Skeletal muscle cell (primary cell): ENCODE measurements around the gene UBE2K.
"Not testable (repeated sequence)": the region's sequence is repeated elsewhere in the genome, so short reads cannot be mapped to it uniquely, and the experiment has no call there.

Experiments used
- DNase-seq: peaks from one replicate; pipeline ENCODE4 v3.0.0-alpha.2; 2010; ENCODE audit warnings: low read depth
- H3K4me3 ChIP-seq: 2 replicates; pipeline ENCODE4 v1.5.1; 2011; ENCODE audit warnings: low read depth, mild to moderate bottlenecking, control low read depth, low read length, moderate library complexity

Gene UBE2K

DNA sequence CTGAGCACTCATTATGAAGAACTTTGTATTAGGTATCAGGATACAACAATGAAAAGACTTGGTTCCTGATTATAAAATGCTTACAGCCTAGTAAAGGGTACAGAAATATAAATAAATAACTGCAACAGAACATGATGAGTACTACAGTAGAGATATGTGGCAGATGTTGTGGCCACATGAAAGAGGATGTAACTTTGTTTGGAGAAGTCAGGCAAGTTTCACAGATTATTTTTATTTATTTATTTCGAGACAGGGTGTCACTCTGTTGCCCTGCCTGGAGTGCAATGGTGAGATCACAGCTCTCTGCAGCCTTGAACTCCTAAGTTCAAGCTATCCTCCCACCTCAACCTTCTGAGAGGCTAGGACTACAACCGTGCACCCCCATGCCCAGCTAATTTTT lies 15.8 kb upstream of the UBE2K start:
- no peak overlapping the region for H3K4me3 ChIP-seq
- no peak for DNase-seq

GRCh38 chr4:39685990-39686389 lies 11.9 kb upstream of the UBE2K start:
- no peak for DNase-seq
- no peak overlapping the region for H3K4me3 ChIP-seq

GRCh38 chr4:39687014-39687413 lies 10.9 kb upstream of the UBE2K start:
- no peak overlapping the region for H3K4me3 ChIP-seq
- no peak for DNase-seq

DNA sequence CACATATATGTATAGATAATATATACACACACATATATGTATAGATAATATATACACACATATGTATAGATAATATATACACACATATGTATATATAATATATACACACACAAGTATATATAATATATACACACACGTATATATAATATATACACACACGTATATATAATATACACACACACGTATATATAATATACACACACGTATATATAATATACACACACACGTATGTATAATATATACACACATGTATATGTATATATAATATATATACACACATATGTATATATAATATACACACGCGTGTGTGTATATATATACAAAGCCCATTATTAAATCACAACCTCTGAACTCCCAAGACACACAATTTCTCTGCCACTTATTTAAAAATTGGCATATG lies 8.0 kb upstream of the UBE2K start:
- no peak for DNase-seq
- no peak overlapping the region for H3K4me3 ChIP-seq

- DNase-seq, result no peak
- peak overlapping the region; percentile 84 for H3K4me3 ChIP-seq
Measured at GRCh38 chr4:39698424-39699009, 581 bp downstream of the UBE2K start.

DNA sequence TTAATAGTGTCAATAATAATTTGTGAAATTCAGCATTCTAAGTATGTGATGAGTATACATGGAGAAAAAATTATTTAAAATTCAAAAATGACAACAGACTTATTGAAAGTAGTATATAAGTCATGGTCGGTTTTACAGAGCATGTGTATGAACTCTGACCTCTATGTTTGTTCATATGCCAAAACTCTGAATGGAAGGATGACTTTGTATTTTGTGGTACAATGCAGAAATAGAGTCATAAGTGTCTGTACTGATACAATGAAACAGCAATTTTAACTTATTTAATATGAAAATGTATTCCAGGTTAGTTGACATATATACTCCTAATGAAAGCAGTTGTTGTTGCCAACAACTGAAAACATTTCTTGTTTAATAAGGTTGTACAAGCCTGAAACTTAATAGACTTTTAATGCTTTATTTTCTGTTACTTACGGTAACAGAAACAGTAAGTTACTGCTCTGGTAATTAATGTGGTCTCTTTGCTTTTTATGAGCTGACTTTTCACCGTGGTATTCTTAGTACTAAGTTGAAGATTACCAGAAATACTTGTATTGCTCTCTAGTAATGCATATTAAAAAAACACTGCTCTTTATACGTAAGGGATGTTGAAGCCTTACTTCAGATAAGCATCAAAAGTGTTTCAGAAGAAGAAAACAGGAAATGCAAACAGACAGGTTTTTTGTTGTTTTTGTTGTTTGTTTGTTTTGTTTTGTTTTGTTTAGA lies 1.9 kb downstream of the UBE2K start:
- DNase-seq, result no peak
- H3K4me3 ChIP-seq, result peak overlapping the region; percentile 84

- peak overlapping the region; percentile 84 for H3K4me3 ChIP-seq
- DNase-seq, result no peak
Measured at GRCh38 chr4:39700554-39700953, 2.6 kb downstream of the UBE2K start.

- H3K4me3 ChIP-seq, result no peak overlapping the region
- DNase-seq, result no peak
Measured at GRCh38 chr4:39702716-39703115, 4.8 kb downstream of the UBE2K start.

DNA sequence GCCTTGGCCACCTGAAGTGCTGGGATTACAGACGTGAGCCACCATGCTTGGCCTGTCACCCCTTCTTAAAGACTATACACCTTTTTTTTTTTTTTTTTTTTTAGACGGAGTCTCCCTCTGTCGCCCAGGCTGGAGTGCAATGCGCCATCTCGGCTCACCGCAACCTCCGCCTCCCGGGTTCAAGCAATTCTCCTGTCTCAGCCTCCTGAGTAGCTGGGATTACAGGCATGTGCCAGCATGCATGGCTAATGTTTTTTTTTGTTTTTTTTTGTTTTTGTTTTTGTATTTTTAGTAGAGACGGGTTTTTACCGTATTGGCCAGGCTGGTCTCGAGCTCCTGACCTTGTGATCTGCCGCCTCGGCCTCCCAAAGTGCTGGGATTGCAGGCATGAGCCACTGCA lies 6.9 kb downstream of the UBE2K start:
- DNase-seq, H3K4me3 ChIP-seq: not testable (repeated sequence)

- no peak overlapping the region for H3K4me3 ChIP-seq
- DNase-seq, result peak; percentile 36
Measured at GRCh38 chr4:39706334-39706733, 8.4 kb downstream of the UBE2K start.

GRCh38 chr4:39706741-39707511 lies 9.0 kb downstream of the UBE2K start:
- DNase-seq, result no peak

DNA sequence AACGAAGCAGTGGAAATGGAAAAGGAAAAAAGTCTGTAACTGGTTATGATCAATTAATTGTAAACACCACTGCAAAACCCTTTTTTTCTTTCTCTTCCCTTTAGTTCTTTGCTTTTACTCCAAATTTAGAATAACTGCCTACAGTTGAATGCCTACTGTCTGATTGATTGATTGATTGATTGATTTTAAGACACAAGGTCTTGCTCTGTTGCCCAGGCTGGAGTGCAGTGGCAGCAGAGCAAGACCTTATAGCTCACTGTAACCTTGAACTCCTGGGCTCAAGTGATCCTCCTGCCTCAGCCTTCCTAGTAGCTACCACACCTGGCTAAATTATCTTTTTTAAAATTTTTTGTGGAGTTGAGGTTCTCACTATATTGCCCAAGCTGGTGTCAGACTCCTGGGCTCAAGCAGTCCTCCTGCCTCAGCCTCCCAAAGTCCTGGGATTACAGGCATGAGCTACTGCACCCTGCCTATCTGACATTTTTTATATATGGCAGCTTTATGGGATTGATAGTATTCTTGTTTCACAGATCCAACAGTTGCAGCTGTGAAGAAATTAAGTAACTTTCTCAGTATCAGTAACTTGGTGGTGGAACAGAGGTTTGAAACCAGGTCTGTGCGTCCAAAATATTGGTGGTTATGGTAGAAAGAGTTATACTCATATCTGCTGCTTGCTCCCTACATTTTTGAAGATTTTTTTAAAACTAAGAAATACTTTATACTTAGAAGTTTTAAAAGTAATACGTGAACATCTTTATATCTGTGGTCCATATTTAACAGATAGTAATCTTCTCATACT lies 12.4 kb downstream of the UBE2K start:
- H3K4me3 ChIP-seq, result no peak overlapping the region
- no peak for DNase-seq

More at GRCh38 chr4:39706741-39707511, 9.0 kb downstream of the UBE2K start:
- H3K4me3 ChIP-seq, result no peak overlapping the region

- H3K4me3 ChIP-seq, result no peak overlapping the region
- DNase-seq, result no peak
Measured at GRCh38 chr4:39712819-39713607, 15.1 kb downstream of the UBE2K start.

DNA sequence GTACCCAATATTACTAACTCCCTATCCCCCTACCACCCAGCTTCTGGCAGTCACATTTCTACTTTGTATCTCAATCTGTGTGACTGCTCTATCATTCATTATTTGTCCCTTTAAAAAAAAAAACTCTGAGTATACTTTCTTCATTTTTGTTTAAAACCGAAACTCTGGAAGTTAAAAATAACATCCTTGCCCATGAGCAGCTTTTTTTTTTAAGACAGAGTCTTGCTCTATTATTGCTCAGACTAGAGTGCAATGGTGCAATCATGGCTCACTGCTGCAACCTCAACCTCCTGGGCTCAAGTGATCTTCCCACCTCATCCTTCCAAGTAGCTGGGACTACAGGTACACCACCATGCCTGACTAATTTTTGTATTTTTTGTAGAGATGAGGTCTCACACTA lies 15.8 kb downstream of the UBE2K start:
- H3K4me3 ChIP-seq, result no peak overlapping the region
- DNase-seq, result peak; percentile 27

- no peak for DNase-seq
- H3K4me3 ChIP-seq, result no peak overlapping the region
Measured at GRCh38 chr4:39714166-39714565, 16.2 kb downstream of the UBE2K start.

- H3K4me3 ChIP-seq, result no peak overlapping the region
- no peak for DNase-seq
Measured at GRCh38 chr4:39715788-39716187, 17.9 kb downstream of the UBE2K start.

- no peak for DNase-seq
Measured at GRCh38 chr4:39716356-39716755, 18.4 kb downstream of the UBE2K start.

GRCh38 chr4:39717743-39718142 lies 19.8 kb downstream of the UBE2K start:
- not testable (repeated sequence) for H3K4me3 ChIP-seq, DNase-seq

More at GRCh38 chr4:39716356-39716755, 18.4 kb downstream of the UBE2K start:
- H3K4me3 ChIP-seq, result no peak overlapping the region
